HCT116 (cell line): ENCODE data around the gene MBP. TPM values are rescaled to one million over a fixed set of nuclear protein-coding genes. Genes with fewer than 3 reads are reported as not detected.

Experiments
- ATAC-seq: fragments of 200-7000 bp; cut with Tn5 transposase; 2 replicates; pipeline ENCODE4 v1.9.1; 2020; ENCODE audit warnings: mild to moderate bottlenecking, moderate library complexity
- BruUV-seq: library from RNA; stranded (reverse); fragments of 400-500 nt; replicated peaks from 2 replicates; lab custom pipeline; 2021; lab: Mats Ljungman, UMichigan
- CTCF ChIA-PET: fragments of 300-600 bp; sonication (Branson Sonifier 250); formaldehyde crosslinking; loops from one replicate; lab custom pipeline; 2021; ENCODE audit warnings: antibody characterized with exemption; lab: Charles Lee
- POLR2A ChIA-PET: fragments of 300-600, 350-600 bp; sonication (Branson Sonifier 250); formaldehyde crosslinking; loops from one replicate; lab custom pipeline; 2021; ENCODE audit warnings: antibody characterized with exemption; lab: Charles Lee
- RAD21 ChIA-PET, 2 experiments: fragments of 300-600 bp; sonication (Branson Sonifier 250); formaldehyde crosslinking; loops; one replicate each; lab custom pipeline; 2023; ENCODE audit warnings: low total read pairs in 2 of 2; ENCODE audit not compliant: uncharacterized antibody in 2 of 2, unreplicated experiment in 2 of 2, low non-redundant PET in 1 of 2; lab: Charles Lee
- DNase-seq: peaks from one replicate; pipeline ENCODE4 v3.0.0-alpha.2; 2010; ENCODE audit warnings: low read depth, low spot score
- H2AFZ ChIP-seq: fragments of 200-600 bp; shearing (Covaris generic), sonication (generic); 2 replicates; pipeline ENCODE4 v1.6.1; 2017; ENCODE audit warnings: low read depth, mixed run types, mixed read lengths, antibody characterized with exemption, low read length; ENCODE audit not compliant: poor library complexity, severe bottlenecking
- H3K27ac ChIP-seq: 2 replicates; pipeline ENCODE4 v1.5.1; 2012; ENCODE audit warnings: low read depth, low read length
- H3K27me3 ChIP-seq: fragments of 200-600 bp; sonication (generic); 2 replicates; pipeline ENCODE4 v1.6.1; 2016; ENCODE audit warnings: mixed run types, low read length, mixed read lengths; ENCODE audit not compliant: insufficient read depth
- H3K36me3 ChIP-seq, 2 experiments: fragments of 200-500 bp in 1 of 2; fragments of 200-600 bp in 1 of 2; sonication (Bioruptor generic) in 1 of 2; sonication (generic) in 1 of 2; 2 replicates each; pipeline versions ENCODE4 v1.5.1 to v1.6.1; 2014 to 2016; ENCODE audit warnings: low read length in 2 of 2, inconsistent platforms in 1 of 2, mixed read lengths in 1 of 2, mixed run types in 1 of 2; ENCODE audit not compliant: insufficient read depth in 2 of 2, control insufficient read depth in 1 of 2
- H3K4me1 ChIP-seq, 2 experiments: fragments of 200-600 bp in 1 of 2; sonication (generic) in 1 of 2; 2 replicates each; pipeline versions ENCODE4 v1.5.1 to v1.6.1; 2012 to 2017; ENCODE audit warnings: low read length in 2 of 2, inconsistent platforms in 1 of 2, mild to moderate bottlenecking in 1 of 2, mixed read lengths in 1 of 2, mixed run types in 1 of 2, moderate library complexity in 1 of 2; ENCODE audit not compliant: insufficient read depth in 2 of 2, control insufficient read depth in 1 of 2
- H3K4me2 ChIP-seq: fragments of 200-600 bp; sonication (generic); 2 replicates; pipeline ENCODE4 v1.6.1; 2017; ENCODE audit warnings: mixed run types, low read length, mixed read lengths
- H3K4me3 ChIP-seq, 2 experiments: fragments of 200-600 bp in 1 of 2; sonication (generic) in 1 of 2; replicated peaks in 1 of 2; 2 replicates each; pipeline ENCODE4 v1.5.1; 2011 to 2016; ENCODE audit warnings: low read length in 2 of 2, control low read depth in 1 of 2, low read depth in 1 of 2, mild to moderate bottlenecking in 1 of 2, mixed read lengths in 1 of 2, mixed run types in 1 of 2
- H3K79me2 ChIP-seq: fragments of 200-600 bp; sonication (generic); 2 replicates; pipeline ENCODE4 v1.6.1; 2017; ENCODE audit warnings: mild to moderate bottlenecking, mixed run types, low read length, moderate library complexity, mixed read lengths; ENCODE audit not compliant: insufficient read depth
- H3K9ac ChIP-seq: fragments of 200-600 bp; sonication (generic); 2 replicates; pipeline ENCODE4 v1.6.1; 2016; ENCODE audit warnings: low read length, mixed read lengths
- H3K9me2 ChIP-seq: fragments of 200-600 bp; sonication (generic), shearing (Covaris generic); 2 replicates; pipeline ENCODE4 v1.6.1; 2017; ENCODE audit warnings: mixed run types, mild to moderate bottlenecking, moderate library complexity; ENCODE audit not compliant: insufficient read depth
- H3K9me3 ChIP-seq, 2 experiments: fragments of 200-500 bp in 1 of 2; fragments of 200-600 bp in 1 of 2; sonication (Bioruptor generic) in 1 of 2; sonication (generic) in 1 of 2; 2 replicates each; pipeline ENCODE4 v1.6.1; 2014 to 2017; ENCODE audit warnings: low read length in 2 of 2, mixed read lengths in 2 of 2, inconsistent platforms in 1 of 2, low read depth in 1 of 2, mild to moderate bottlenecking in 1 of 2, mixed run types in 1 of 2, moderate library complexity in 1 of 2; ENCODE audit not compliant: control insufficient read depth in 1 of 2, insufficient read depth in 1 of 2
- H4K20me1 ChIP-seq: fragments of 200-600 bp; sonication (generic), shearing (Covaris generic); 2 replicates; pipeline ENCODE4 v1.6.1; 2017; ENCODE audit warnings: mixed run types, mild to moderate bottlenecking, moderate library complexity; ENCODE audit not compliant: insufficient read depth
- ATF3 ChIP-seq: IDR thresholded peaks from 2 replicates; pipeline ENCODE4 v1.6.1; 2012
- CTCF ChIP-seq, 3 experiments: fragments of 200-600 bp in 1 of 3; sonication (generic) in 1 of 3; IDR thresholded peaks in 2 of 3; conservative IDR thresholded peaks in 1 of 3; 2 replicates each; pipeline ENCODE4 v1.5.1; 2012 to 2017; ENCODE audit warnings: low read depth in 2 of 3, low read length in 2 of 3, antibody characterized with exemption in 1 of 3, borderline replicate concordance in 1 of 3, control low read depth in 1 of 3, mild to moderate bottlenecking in 1 of 3, mixed read lengths in 1 of 3, mixed run types in 1 of 3, moderate library complexity in 1 of 3; ENCODE audit not compliant: insufficient read depth in 1 of 3
- EZH2 ChIP-seq: fragments of 200-600 bp; sonication (generic); IDR thresholded peaks from 2 replicates; pipeline ENCODE4 v1.6.1; 2017; ENCODE audit warnings: antibody characterized with exemption, mixed run types
- JUND ChIP-seq: IDR thresholded peaks from 2 replicates; pipeline ENCODE4 v1.6.1; 2012
- MAX ChIP-seq: IDR thresholded peaks from 2 replicates; pipeline ENCODE4 v1.6.1; 2012
- POLR2A ChIP-seq: IDR thresholded peaks from 2 replicates; pipeline ENCODE4 v1.7.0; 2011; ENCODE audit warnings: borderline replicate concordance; ENCODE audit not compliant: insufficient read depth, insufficient read length; ENCODE audit errors: extremely low read depth
- POLR2AphosphoS5 ChIP-seq: IDR thresholded peaks from 2 replicates; pipeline ENCODE4 v1.6.1; 2011; ENCODE audit warnings: mild to moderate bottlenecking, low read depth, low read length, moderate library complexity
- RAD21 ChIP-seq: IDR thresholded peaks from 2 replicates; pipeline ENCODE4 v1.6.1; 2012; ENCODE audit warnings: low read depth, mild to moderate bottlenecking
- REST ChIP-seq: IDR thresholded peaks from 2 replicates; pipeline ENCODE4 v1.6.1; 2012; ENCODE audit warnings: low read depth
- SIN3A ChIP-seq: IDR thresholded peaks from 2 replicates; pipeline ENCODE4 v1.6.1; 2012; ENCODE audit warnings: low read depth
- SRF ChIP-seq: IDR thresholded peaks from 2 replicates; pipeline ENCODE4 v1.6.1; 2012; ENCODE audit warnings: low read depth
- TCF7L2 ChIP-seq: IDR thresholded peaks from 2 replicates; pipeline ENCODE4 v1.7.0; 2011; ENCODE audit warnings: borderline replicate concordance, inconsistent platforms; ENCODE audit not compliant: insufficient read depth, insufficient read length; ENCODE audit errors: extremely low read depth
- ZNF274 ChIP-seq: fragments of 200-500 bp; sonication (Bioruptor generic); IDR thresholded peaks from 2 replicates; pipeline ENCODE4 v1.6.1; 2014; ENCODE audit warnings: mild to moderate bottlenecking, low read depth, low read length, inconsistent platforms
- intact Hi-C: fragments of 100-400 bp; cut with micrococcal nuclease; formaldehyde crosslinking; loops from 2 replicates; pipeline ENCODE4 v1.10.0; 2022
- total RNA-seq: library from RNA; stranded (reverse); gene quantifications from one replicate; pipeline ENCODE4 v1.2.1, GENCODE V29; 2021; ENCODE audit not compliant: unreplicated experiment

Gene MBP
- total RNA-seq, 1 experiment from 2014 or later, result 34.9 TPM

- Histone ChIP-seq H2AFZ (no peak overlapping the region), H3K9me3 (no peaks in the 10 kb centered on the region), H3K4me1 (no peaks in the 10 kb centered on the region), H3K9me2 (no peaks in the 10 kb centered on the region), H4K20me1 (no peaks in the 10 kb centered on the region), H3K27me3 (no peaks in the 10 kb centered on the region), H3K4me2 (no peak overlapping the region), H3K4me3 (no peak overlapping the region), H3K27ac (no peak overlapping the region), H3K36me3 (no peaks in the 10 kb centered on the region; a peak in 1 of 4 replicates), H3K9ac (no peak overlapping the region), H3K79me2 (no peaks in the 10 kb centered on the region; the same call in 1 of the 2 replicates)
- RAD21 ChIA-PET, result no interaction called here
- intact Hi-C loops, result no loop called here
- TF ChIP-seq POLR2AphosphoS5, result no peak
- no peak for TF ChIP-seq CTCF (IDR thresholded peaks at IDR 0.05 in 2 of 3, conservative IDR thresholded peaks at IDR 0.05 in 1 of 3; ENCODE audit: borderline replicate concordance in 1 of 3, insufficient read depth in 1 of 3, low read depth in 2 of 3, low read length in 2 of 3)
- no peak for TF ChIP-seq SIN3A
- no peak for TF ChIP-seq ATF3
- no peak for TF ChIP-seq REST
- no peak for TF ChIP-seq MAX
- no peak for TF ChIP-seq JUND
- no peak for TF ChIP-seq RAD21
- TF ChIP-seq POLR2A, result no peak
- no peak for TF ChIP-seq TCF7L2
- no peak for TF ChIP-seq SRF
- no peak for TF ChIP-seq EZH2
- no peak for TF ChIP-seq ZNF274
- ATAC-seq (no peak), DNase-seq (no peak)
- POLR2A ChIA-PET, result no interaction called here
- CTCF ChIA-PET, result no interaction called here
- BruUV-seq, result no TSS peak
Observed at GRCh38 chr18:77046409-77046808, 86.2 kb downstream of the MBP start.
